OCI-LY7 (cell line): Measurements from ENCODE around the gene GNB1. TPM values are rescaled to one million over a fixed set of nuclear protein-coding genes. Genes with fewer than 3 reads are reported as not detected.

Experiments
- BruUV-seq: library from RNA; stranded (reverse); fragments of 400-500 nt; replicated peaks from 2 replicates; lab custom pipeline; 2021; lab: Mats Ljungman, UMichigan
- CTCF ChIA-PET: fragments of 300-600 bp; sonication (Branson Sonifier 250); formaldehyde crosslinking; loops from one replicate; lab custom pipeline; 2022; ENCODE audit warnings: antibody characterized with exemption; ENCODE audit not compliant: unreplicated experiment; lab: Charles Lee
- POLR2A ChIA-PET: fragments of 300-600 bp; sonication (Branson Sonifier 250); formaldehyde crosslinking; loops from one replicate; lab custom pipeline; 2022; ENCODE audit warnings: antibody characterized with exemption; lab: Charles Lee
- DNase-seq: peaks from one replicate; pipeline ENCODE4 v3.0.0-alpha.2; 2015; ENCODE audit warnings: low spot score
- H2AFZ ChIP-seq: fragments of 200-600 bp; sonication (generic), shearing (Covaris generic); 2 replicates; pipeline ENCODE4 v1.6.1; 2014; ENCODE audit warnings: mild to moderate bottlenecking, antibody characterized with exemption, low read length, moderate library complexity
- H3K27ac ChIP-seq: fragments of 200-600 bp; sonication (generic); 2 replicates; pipeline ENCODE4 v1.5.1; 2014; ENCODE audit warnings: mixed run types, low read depth, mild to moderate bottlenecking, moderate library complexity, low read length, inconsistent platforms; ENCODE audit not compliant: poor library complexity, severe bottlenecking
- H3K36me3 ChIP-seq: fragments of 200-600 bp; sonication (generic); 2 replicates; pipeline ENCODE4 v1.6.1; 2014; ENCODE audit warnings: mild to moderate bottlenecking, antibody characterized with exemption, low read length, moderate library complexity, mixed read lengths; ENCODE audit not compliant: insufficient read depth
- H3K4me1 ChIP-seq: fragments of 200-600 bp; sonication (generic); 2 replicates; pipeline ENCODE4 v1.5.1; 2014; ENCODE audit warnings: mild to moderate bottlenecking, low read length; ENCODE audit not compliant: insufficient read depth, poor library complexity, severe bottlenecking
- H3K4me2 ChIP-seq: fragments of 200-600 bp; sonication (generic); 2 replicates; pipeline ENCODE4 v1.6.1; 2014; ENCODE audit warnings: mild to moderate bottlenecking, low read length
- H3K4me3 ChIP-seq: fragments of 200-600 bp; sonication (generic); 2 replicates; pipeline ENCODE4 v1.5.1; 2014; ENCODE audit warnings: mild to moderate bottlenecking, low read depth, low read length; ENCODE audit not compliant: poor library complexity, severe bottlenecking
- H3K79me2 ChIP-seq: fragments of 200-600 bp; sonication (generic); 2 replicates; pipeline ENCODE4 v1.6.1; 2016; ENCODE audit warnings: low read depth, mild to moderate bottlenecking, low read length, moderate library complexity, mixed read lengths; ENCODE audit not compliant: insufficient read depth
- H3K9me2 ChIP-seq: fragments of 200-600 bp; sonication (generic); 2 replicates; pipeline ENCODE4 v1.6.1; 2016; ENCODE audit warnings: mild to moderate bottlenecking, low read length, mixed read lengths; ENCODE audit not compliant: insufficient read depth
- H3K9me3 ChIP-seq: fragments of 200-600 bp; sonication (generic); 2 replicates; pipeline ENCODE4 v1.6.1; 2014; ENCODE audit warnings: mild to moderate bottlenecking, mixed run types, low read length, mixed read lengths
- H4K20me1 ChIP-seq: fragments of 200-600 bp; sonication (generic); 2 replicates; pipeline ENCODE4 v1.6.1; 2014; ENCODE audit warnings: mild to moderate bottlenecking, antibody characterized with exemption, low read length, moderate library complexity, mixed read lengths; ENCODE audit not compliant: insufficient read depth
- CTCF ChIP-seq: fragments of 200-600 bp; sonication (generic); conservative IDR thresholded peaks from 2 replicates; pipeline ENCODE4 v1.5.1; 2014; ENCODE audit warnings: mild to moderate bottlenecking, antibody characterized with exemption, low read length, moderate library complexity, mixed read lengths
- EZH2phosphoT487 ChIP-seq: fragments of 200-600 bp; sonication (generic); IDR thresholded peaks from 2 replicates; pipeline ENCODE4 v1.6.1; 2018; ENCODE audit warnings: low read depth, borderline replicate concordance, mild to moderate bottlenecking, mixed run types, antibody characterized with exemption, low read length, moderate library complexity, mixed read lengths
- intact Hi-C: fragments of 100-400 bp; cut with micrococcal nuclease; formaldehyde crosslinking; loops from one replicate; pipeline ENCODE4 v1.10.0; 2022; ENCODE audit not compliant: unreplicated experiment
- total RNA-seq, 2 experiments: library from RNA; depleted of rRNA in 1 of 2; stranded (reverse); fragments of >200 nt in 1 of 2; shearing (Covaris generic) in 1 of 2; gene quantifications; 2 replicates each; pipeline ENCODE4 v1.2.3, GENCODE V29; 2014 to 2022

GNB1 gene
- total RNA-seq, 2 experiments from 2014 or later, result 101 to 502 TPM

- Histone ChIP-seq H3K9me2 (no peaks in the 10 kb centered on the region), H3K79me2 (no peaks in the 10 kb centered on the region), H3K4me1 (no peaks in the 10 kb centered on the region), H3K4me2 (no peak overlapping the region), H4K20me1 (no peaks in the 10 kb centered on the region), H3K27ac (no peak overlapping the region), H3K36me3 (no peaks in the 10 kb centered on the region), H3K4me3 (no peak overlapping the region), H3K9me3 (0 out of 2 replicates have a peak, but pooled peaks cover 6% of the 10 kb centered on the region), H2AFZ (no peak overlapping the region)
- TF ChIP-seq EZH2phosphoT487, result no peak
- TF ChIP-seq CTCF, result no peak
- DNase-seq, result no peak
- ChIA-PET POLR2A (interaction anchor here (0.6 to 1.2 kb wide), 2 partner anchors 153 to 206 kb away, joined by 3 to 4 read pairs; no protein-coding TSS in a partner anchor), CTCF (no interaction called here)
- no TSS peak for BruUV-seq
- intact Hi-C loops, result no loop called here
Measured at GRCh38 chr1:1929639-1930545, 39.0 kb upstream of the GNB1 start.

DNA sequence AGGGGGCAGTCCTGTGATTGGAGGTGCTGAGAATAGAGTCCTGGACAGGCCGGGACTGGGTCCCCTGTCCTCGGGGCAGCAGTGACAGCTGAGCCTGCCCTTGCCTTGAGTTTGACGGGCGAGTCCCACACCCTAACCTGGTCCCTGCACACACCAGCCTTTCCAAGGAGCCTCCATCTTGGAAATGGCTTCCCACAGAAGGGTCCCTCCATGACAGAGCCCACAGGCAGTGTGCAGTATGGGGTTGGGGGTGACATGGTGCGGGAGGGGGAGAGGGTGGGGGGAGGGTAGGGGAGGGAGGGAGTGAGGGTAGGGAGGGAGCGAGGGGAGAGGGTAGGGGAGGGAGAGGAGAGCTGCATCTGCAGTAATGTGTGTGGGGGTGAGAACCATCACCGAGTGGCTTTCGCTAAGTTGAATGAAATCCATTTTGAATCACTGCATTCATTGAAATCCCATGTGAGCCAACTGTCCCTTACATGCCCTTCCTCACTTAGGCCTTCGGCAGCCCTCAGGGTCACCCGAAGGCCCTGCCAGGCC is 38.3 kb upstream of the GNB1 start:
- intact Hi-C loops, result no loop called here
- ChIA-PET POLR2A (no interaction called here), CTCF (no interaction called here)
- Histone ChIP-seq H3K4me1 (no peaks in the 10 kb centered on the region), H3K9me2 (no peaks in the 10 kb centered on the region), H3K36me3 (no peaks in the 10 kb centered on the region), H3K4me3 (no peak overlapping the region), H2AFZ (no peak overlapping the region), H3K79me2 (no peaks in the 10 kb centered on the region), H4K20me1 (no peaks in the 10 kb centered on the region), H3K27ac (no peak overlapping the region), H3K4me2 (no peak overlapping the region), H3K9me3 (0 out of 2 replicates have a peak, but pooled peaks cover 5% of the 10 kb centered on the region)
- DNase-seq, result no peak
- TF ChIP-seq EZH2phosphoT487 (no peak), CTCF (no peak)
- no TSS peak for BruUV-seq
